ENCODE data around the gene LGALS7B. TPM values are rescaled to one million over a fixed set of nuclear protein-coding genes. Genes with fewer than 3 reads are reported as not detected.
A peak's percentile ranks its signal among the peaks of the same experiment; 100 is the strongest.
"Not testable (repeated sequence)": the region's sequence is repeated elsewhere in the genome, so short reads cannot be mapped to it uniquely, and the experiment has no call there.

The LGALS7B gene
- total RNA-seq, 2 donors from 2014 or later = not detected

- no peak for DNase-seq
- intact Hi-C loops (cut with DNase I) = no loop called here
- no peak for ATAC-seq
Measured at GRCh38 chr19:38766276-38767047, 22.5 kb upstream of the LGALS7B start.

GRCh38 chr19:38769635-38770211 is 19.3 kb upstream of the LGALS7B start:
- intact Hi-C loops (cut with DNase I) = no loop called here
- DNase-seq (peak; percentile 95), ATAC-seq (peak; percentile 87 to 91)

GRCh38 chr19:38770228-38770948 is 18.6 kb upstream of the LGALS7B start:
- DNase-seq; intact Hi-C loops (cut with DNase I): not testable (repeated sequence)
- peak; percentile 16 to 50 for ATAC-seq

GRCh38 chr19:38770949-38771275 is 18.1 kb upstream of the LGALS7B start:
- intact Hi-C loops (cut with DNase I); DNase-seq: not testable (repeated sequence)
- peak; percentile 92 to 95 for ATAC-seq

- intact Hi-C loops (cut with DNase I) = not testable (repeated sequence)
- ATAC-seq = peak in 1 of 2 donors; percentile 1
Measured at GRCh38 chr19:38771569-38771968, 17.4 kb upstream of the LGALS7B start.

GRCh38 chr19:38773469-38774177 is 15.4 kb upstream of the LGALS7B start, which contains the start of gene LGALS7:
Gene LGALS7 (minus strand): TSS chr19:38773517. CDS start chr19:38773492, 25 bp downstream.
- DNase-seq = no peak
- intact Hi-C loops (cut with DNase I) = no loop called here
- ATAC-seq = no peak

More at GRCh38 chr19:38771569-38771968, 17.4 kb upstream of the LGALS7B start:
- DNase-seq = not testable (repeated sequence)

- ATAC-seq (no peak), DNase-seq (no peak)
- intact Hi-C loops (cut with DNase I) = no loop called here
Measured at GRCh38 chr19:38774181-38774950, 14.6 kb upstream of the LGALS7B start.

GRCh38 chr19:38778733-38779132 is 10.3 kb upstream of the LGALS7B start:
- DNase-seq (no peak), ATAC-seq (no peak)
- intact Hi-C loops (cut with DNase I) = no loop called here

- intact Hi-C loops (cut with DNase I) = no loop called here
- no peak for DNase-seq
- ATAC-seq = no peak
Measured at GRCh38 chr19:38780443-38780842, 8.6 kb upstream of the LGALS7B start.

GRCh38 chr19:38781058-38781457 is 7.9 kb upstream of the LGALS7B start:
- intact Hi-C loops (cut with DNase I) = no loop called here
- ATAC-seq (peak; percentile 30 to 80), DNase-seq (no peak)

- intact Hi-C loops (cut with DNase I); ATAC-seq: not testable (repeated sequence)
Measured at GRCh38 chr19:38782212-38782611, 6.8 kb upstream of the LGALS7B start.

GRCh38 chr19:38784224-38784623 is 4.8 kb upstream of the LGALS7B start:
- ATAC-seq = no peak
- intact Hi-C loops (cut with DNase I) = no loop called here

More at GRCh38 chr19:38782212-38782611, 6.8 kb upstream of the LGALS7B start:
- not testable (repeated sequence) for DNase-seq

GRCh38 chr19:38785187-38785699 is 3.8 kb upstream of the LGALS7B start:
- ATAC-seq (no peak), DNase-seq (no peak)
- intact Hi-C loops (cut with DNase I) = no loop called here

More at GRCh38 chr19:38784224-38784623, 4.8 kb upstream of the LGALS7B start:
- DNase-seq = no peak

- intact Hi-C loops (cut with DNase I); DNase-seq; ATAC-seq: not testable (repeated sequence)
Measured at GRCh38 chr19:38786061-38786460, 2.9 kb upstream of the LGALS7B start.

- DNase-seq (no peak), ATAC-seq (no peak)
- intact Hi-C loops (cut with DNase I) = no loop called here
Measured at GRCh38 chr19:38786572-38787265, 2.3 kb upstream of the LGALS7B start.

GRCh38 chr19:38790507-38791403 is 1.8 kb downstream of the LGALS7B start:
- DNase-seq; intact Hi-C loops (cut with DNase I): not testable (repeated sequence)

More at GRCh38 chr19:38790507-38791403, 1.8 kb downstream of the LGALS7B start:
- ATAC-seq = peak; percentile 1 to 17
